ENCODE measurements around the gene MSH5. TPM values are rescaled to one million over a fixed set of nuclear protein-coding genes. Genes with fewer than 3 reads are reported as not detected.

MSH5 gene
- total RNA-seq, 1 experiment from 2014 or later, result 43.1 TPM

DNA sequence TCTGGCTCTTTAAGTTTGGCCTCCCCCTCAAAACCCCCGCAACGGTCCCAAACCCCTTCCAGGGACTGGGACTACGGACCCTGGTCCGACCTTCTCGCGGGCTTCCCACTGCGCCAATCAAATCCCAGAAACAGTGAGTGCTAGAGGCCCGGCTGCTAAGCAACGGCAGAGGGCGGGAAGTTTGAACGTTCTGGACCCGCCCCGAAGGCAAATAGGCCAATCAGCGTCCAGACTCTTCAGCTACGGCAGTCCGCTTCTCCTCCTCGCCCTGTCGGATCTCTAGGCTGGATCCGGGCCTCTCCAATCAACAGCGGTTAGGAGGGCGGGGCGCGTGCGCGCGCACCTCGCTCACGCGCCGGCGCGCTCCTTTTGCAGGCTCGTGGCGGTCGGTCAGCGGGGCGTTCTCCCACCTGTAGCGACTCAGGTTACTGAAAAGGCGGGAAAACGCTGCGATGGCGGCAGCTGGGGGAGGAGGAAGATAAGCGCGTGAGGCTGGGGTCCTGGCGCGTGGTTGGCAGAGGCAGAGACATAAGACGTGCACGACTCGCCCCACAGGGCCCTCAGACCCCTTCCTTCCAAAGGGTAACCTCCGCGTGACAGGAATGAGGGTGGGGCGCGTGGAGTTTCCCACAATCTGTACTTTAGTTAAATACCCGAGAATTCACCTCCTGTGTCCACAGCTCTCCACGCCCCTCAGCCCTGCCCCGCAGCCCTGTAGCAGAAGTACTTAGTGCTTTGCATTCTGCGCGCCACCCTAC is at the start of gene MSH5 (continued):
- TF ChIP-seq, protein P1, sequence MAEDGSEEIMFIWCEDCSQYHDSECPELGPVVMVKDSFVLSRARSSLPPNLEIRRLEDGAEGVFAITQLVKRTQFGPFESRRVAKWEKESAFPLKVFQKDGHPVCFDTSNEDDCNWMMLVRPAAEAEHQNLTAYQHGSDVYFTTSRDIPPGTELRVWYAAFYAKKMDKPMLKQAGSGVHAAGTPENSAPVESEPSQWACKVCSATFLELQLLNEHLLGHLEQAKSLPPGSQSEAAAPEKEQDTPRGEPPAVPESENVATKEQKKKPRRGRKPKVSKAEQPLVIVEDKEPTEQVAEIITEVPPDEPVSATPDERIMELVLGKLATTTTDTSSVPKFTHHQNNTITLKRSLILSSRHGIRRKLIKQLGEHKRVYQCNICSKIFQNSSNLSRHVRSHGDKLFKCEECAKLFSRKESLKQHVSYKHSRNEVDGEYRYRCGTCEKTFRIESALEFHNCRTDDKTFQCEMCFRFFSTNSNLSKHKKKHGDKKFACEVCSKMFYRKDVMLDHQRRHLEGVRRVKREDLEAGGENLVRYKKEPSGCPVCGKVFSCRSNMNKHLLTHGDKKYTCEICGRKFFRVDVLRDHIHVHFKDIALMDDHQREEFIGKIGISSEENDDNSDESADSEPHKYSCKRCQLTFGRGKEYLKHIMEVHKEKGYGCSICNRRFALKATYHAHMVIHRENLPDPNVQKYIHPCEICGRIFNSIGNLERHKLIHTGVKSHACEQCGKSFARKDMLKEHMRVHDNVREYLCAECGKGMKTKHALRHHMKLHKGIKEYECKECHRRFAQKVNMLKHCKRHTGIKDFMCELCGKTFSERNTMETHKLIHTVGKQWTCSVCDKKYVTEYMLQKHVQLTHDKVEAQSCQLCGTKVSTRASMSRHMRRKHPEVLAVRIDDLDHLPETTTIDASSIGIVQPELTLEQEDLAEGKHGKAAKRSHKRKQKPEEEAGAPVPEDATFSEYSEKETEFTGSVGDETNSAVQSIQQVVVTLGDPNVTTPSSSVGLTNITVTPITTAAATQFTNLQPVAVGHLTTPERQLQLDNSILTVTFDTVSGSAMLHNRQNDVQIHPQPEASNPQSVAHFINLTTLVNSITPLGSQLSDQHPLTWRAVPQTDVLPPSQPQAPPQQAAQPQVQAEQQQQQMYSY (CRISPR knock-in tag; IDR thresholded peaks at IDR 0.05), result peak; percentile 61
- TF ChIP-seq, protein P2, sequence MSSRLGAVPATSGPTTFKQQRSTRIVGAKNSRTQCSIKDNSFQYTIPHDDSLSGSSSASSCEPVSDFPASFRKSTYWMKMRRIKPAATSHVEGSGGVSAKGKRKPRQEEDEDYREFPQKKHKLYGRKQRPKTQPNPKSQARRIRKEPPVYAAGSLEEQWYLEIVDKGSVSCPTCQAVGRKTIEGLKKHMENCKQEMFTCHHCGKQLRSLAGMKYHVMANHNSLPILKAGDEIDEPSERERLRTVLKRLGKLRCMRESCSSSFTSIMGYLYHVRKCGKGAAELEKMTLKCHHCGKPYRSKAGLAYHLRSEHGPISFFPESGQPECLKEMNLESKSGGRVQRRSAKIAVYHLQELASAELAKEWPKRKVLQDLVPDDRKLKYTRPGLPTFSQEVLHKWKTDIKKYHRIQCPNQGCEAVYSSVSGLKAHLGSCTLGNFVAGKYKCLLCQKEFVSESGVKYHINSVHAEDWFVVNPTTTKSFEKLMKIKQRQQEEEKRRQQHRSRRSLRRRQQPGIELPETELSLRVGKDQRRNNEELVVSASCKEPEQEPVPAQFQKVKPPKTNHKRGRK (CRISPR knock-in tag; IDR thresholded peaks at IDR 0.05; ENCODE audit: borderline replicate concordance), result no peak
- TF ChIP-seq MXD4 (CRISPR knock-in tag; IDR thresholded peaks at IDR 0.05; ENCODE audit: borderline replicate concordance) (no peak), CBFB (CRISPR knock-in tag; IDR thresholded peaks at IDR 0.05; ENCODE audit: low read depth) (no peak), ZNF138 (CRISPR knock-in tag; conservative IDR thresholded peaks at IDR 0.05) (no peak), MYBL2 (CRISPR knock-in tag; IDR thresholded peaks at IDR 0.05) (peak; percentile 99), ZNF232 (CRISPR knock-in tag; IDR thresholded peaks at IDR 0.05) (peak; percentile 98), ZNF219 (CRISPR knock-in tag; IDR thresholded peaks at IDR 0.05; ENCODE audit: borderline replicate concordance) (peak; percentile 80; the same call in 1 of the 2 replicates), ESRRA (CRISPR knock-in tag; IDR thresholded peaks at IDR 0.05; ENCODE audit: borderline replicate concordance) (peak; percentile 92), TP53 (CRISPR knock-in tag; IDR thresholded peaks at IDR 0.05) (no peak), GRHL2 (CRISPR knock-in tag; IDR thresholded peaks at IDR 0.05; ENCODE audit: insufficient replicate concordance, severe bottlenecking) (no peak), SMAD4 (CRISPR knock-in tag; IDR thresholded peaks at IDR 0.05) (peak; percentile 87), SOX15 (CRISPR knock-in tag; IDR thresholded peaks at IDR 0.05) (no peak), ZBTB21 (CRISPR knock-in tag; IDR thresholded peaks at IDR 0.05; ENCODE audit: borderline replicate concordance) (no peak)
- TF ChIP-seq, protein P3, sequence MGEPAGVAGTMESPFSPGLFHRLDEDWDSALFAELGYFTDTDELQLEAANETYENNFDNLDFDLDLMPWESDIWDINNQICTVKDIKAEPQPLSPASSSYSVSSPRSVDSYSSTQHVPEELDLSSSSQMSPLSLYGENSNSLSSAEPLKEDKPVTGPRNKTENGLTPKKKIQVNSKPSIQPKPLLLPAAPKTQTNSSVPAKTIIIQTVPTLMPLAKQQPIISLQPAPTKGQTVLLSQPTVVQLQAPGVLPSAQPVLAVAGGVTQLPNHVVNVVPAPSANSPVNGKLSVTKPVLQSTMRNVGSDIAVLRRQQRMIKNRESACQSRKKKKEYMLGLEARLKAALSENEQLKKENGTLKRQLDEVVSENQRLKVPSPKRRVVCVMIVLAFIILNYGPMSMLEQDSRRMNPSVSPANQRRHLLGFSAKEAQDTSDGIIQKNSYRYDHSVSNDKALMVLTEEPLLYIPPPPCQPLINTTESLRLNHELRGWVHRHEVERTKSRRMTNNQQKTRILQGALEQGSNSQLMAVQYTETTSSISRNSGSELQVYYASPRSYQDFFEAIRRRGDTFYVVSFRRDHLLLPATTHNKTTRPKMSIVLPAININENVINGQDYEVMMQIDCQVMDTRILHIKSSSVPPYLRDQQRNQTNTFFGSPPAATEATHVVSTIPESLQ (CRISPR knock-in tag; IDR thresholded peaks at IDR 0.05), result no peak
- TF ChIP-seq, protein P4, sequence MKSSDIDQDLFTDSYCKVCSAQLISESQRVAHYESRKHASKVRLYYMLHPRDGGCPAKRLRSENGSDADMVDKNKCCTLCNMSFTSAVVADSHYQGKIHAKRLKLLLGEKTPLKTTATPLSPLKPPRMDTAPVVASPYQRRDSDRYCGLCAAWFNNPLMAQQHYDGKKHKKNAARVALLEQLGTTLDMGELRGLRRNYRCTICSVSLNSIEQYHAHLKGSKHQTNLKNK (CRISPR knock-in tag; IDR thresholded peaks at IDR 0.05), result no peak
- TF ChIP-seq, protein P5, sequence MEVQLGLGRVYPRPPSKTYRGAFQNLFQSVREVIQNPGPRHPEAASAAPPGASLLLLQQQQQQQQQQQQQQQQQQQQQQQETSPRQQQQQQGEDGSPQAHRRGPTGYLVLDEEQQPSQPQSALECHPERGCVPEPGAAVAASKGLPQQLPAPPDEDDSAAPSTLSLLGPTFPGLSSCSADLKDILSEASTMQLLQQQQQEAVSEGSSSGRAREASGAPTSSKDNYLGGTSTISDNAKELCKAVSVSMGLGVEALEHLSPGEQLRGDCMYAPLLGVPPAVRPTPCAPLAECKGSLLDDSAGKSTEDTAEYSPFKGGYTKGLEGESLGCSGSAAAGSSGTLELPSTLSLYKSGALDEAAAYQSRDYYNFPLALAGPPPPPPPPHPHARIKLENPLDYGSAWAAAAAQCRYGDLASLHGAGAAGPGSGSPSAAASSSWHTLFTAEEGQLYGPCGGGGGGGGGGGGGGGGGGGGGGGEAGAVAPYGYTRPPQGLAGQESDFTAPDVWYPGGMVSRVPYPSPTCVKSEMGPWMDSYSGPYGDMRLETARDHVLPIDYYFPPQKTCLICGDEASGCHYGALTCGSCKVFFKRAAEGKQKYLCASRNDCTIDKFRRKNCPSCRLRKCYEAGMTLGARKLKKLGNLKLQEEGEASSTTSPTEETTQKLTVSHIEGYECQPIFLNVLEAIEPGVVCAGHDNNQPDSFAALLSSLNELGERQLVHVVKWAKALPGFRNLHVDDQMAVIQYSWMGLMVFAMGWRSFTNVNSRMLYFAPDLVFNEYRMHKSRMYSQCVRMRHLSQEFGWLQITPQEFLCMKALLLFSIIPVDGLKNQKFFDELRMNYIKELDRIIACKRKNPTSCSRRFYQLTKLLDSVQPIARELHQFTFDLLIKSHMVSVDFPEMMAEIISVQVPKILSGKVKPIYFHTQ (CRISPR knock-in tag; IDR thresholded peaks at IDR 0.05), result no peak
- TF ChIP-seq, protein P6, sequence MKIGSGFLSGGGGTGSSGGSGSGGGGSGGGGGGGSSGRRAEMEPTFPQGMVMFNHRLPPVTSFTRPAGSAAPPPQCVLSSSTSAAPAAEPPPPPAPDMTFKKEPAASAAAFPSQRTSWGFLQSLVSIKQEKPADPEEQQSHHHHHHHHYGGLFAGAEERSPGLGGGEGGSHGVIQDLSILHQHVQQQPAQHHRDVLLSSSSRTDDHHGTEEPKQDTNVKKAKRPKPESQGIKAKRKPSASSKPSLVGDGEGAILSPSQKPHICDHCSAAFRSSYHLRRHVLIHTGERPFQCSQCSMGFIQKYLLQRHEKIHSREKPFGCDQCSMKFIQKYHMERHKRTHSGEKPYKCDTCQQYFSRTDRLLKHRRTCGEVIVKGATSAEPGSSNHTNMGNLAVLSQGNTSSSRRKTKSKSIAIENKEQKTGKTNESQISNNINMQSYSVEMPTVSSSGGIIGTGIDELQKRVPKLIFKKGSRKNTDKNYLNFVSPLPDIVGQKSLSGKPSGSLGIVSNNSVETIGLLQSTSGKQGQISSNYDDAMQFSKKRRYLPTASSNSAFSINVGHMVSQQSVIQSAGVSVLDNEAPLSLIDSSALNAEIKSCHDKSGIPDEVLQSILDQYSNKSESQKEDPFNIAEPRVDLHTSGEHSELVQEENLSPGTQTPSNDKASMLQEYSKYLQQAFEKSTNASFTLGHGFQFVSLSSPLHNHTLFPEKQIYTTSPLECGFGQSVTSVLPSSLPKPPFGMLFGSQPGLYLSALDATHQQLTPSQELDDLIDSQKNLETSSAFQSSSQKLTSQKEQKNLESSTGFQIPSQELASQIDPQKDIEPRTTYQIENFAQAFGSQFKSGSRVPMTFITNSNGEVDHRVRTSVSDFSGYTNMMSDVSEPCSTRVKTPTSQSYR (CRISPR knock-in tag; IDR thresholded peaks at IDR 0.05), result peak; percentile 97
- TF ChIP-seq, protein P7, sequence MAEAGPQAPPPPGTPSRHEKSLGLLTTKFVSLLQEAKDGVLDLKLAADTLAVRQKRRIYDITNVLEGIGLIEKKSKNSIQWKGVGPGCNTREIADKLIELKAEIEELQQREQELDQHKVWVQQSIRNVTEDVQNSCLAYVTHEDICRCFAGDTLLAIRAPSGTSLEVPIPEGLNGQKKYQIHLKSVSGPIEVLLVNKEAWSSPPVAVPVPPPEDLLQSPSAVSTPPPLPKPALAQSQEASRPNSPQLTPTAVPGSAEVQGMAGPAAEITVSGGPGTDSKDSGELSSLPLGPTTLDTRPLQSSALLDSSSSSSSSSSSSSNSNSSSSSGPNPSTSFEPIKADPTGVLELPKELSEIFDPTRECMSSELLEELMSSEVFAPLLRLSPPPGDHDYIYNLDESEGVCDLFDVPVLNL (CRISPR knock-in tag; IDR thresholded peaks at IDR 0.05; ENCODE audit: borderline replicate concordance, low read depth), result peak; percentile 96

All from WTC11 (cell line).